OCI-LY7 (cell line): ENCODE results near the gene HYCC1. TPM values are rescaled to one million over a fixed set of nuclear protein-coding genes. Genes with fewer than 3 reads are reported as not detected.
A peak's percentile ranks its signal among the peaks of the same experiment; 100 is the strongest.

Experiments
- BruUV-seq: library from RNA; stranded (reverse); fragments of 400-500 nt; replicated peaks from 2 replicates; lab custom pipeline; 2021; lab: Mats Ljungman, UMichigan
- CTCF ChIA-PET: fragments of 300-600 bp; sonication (Branson Sonifier 250); formaldehyde crosslinking; loops from one replicate; lab custom pipeline; 2022; ENCODE audit warnings: antibody characterized with exemption; ENCODE audit not compliant: unreplicated experiment; lab: Charles Lee
- POLR2A ChIA-PET: fragments of 300-600 bp; sonication (Branson Sonifier 250); formaldehyde crosslinking; loops from one replicate; lab custom pipeline; 2022; ENCODE audit warnings: antibody characterized with exemption; lab: Charles Lee
- DNase-seq: peaks from one replicate; pipeline ENCODE4 v3.0.0-alpha.2; 2015; ENCODE audit warnings: low spot score
- H2AFZ ChIP-seq: fragments of 200-600 bp; sonication (generic), shearing (Covaris generic); 2 replicates; pipeline ENCODE4 v1.6.1; 2014; ENCODE audit warnings: mild to moderate bottlenecking, antibody characterized with exemption, low read length, moderate library complexity
- H3K27ac ChIP-seq: fragments of 200-600 bp; sonication (generic); 2 replicates; pipeline ENCODE4 v1.5.1; 2014; ENCODE audit warnings: mixed run types, low read depth, mild to moderate bottlenecking, moderate library complexity, low read length, inconsistent platforms; ENCODE audit not compliant: poor library complexity, severe bottlenecking
- H3K36me3 ChIP-seq: fragments of 200-600 bp; sonication (generic); 2 replicates; pipeline ENCODE4 v1.6.1; 2014; ENCODE audit warnings: mild to moderate bottlenecking, antibody characterized with exemption, low read length, moderate library complexity, mixed read lengths; ENCODE audit not compliant: insufficient read depth
- H3K4me1 ChIP-seq: fragments of 200-600 bp; sonication (generic); 2 replicates; pipeline ENCODE4 v1.5.1; 2014; ENCODE audit warnings: mild to moderate bottlenecking, low read length; ENCODE audit not compliant: insufficient read depth, poor library complexity, severe bottlenecking
- H3K4me2 ChIP-seq: fragments of 200-600 bp; sonication (generic); 2 replicates; pipeline ENCODE4 v1.6.1; 2014; ENCODE audit warnings: mild to moderate bottlenecking, low read length
- H3K4me3 ChIP-seq: fragments of 200-600 bp; sonication (generic); 2 replicates; pipeline ENCODE4 v1.5.1; 2014; ENCODE audit warnings: mild to moderate bottlenecking, low read depth, low read length; ENCODE audit not compliant: poor library complexity, severe bottlenecking
- H3K79me2 ChIP-seq: fragments of 200-600 bp; sonication (generic); 2 replicates; pipeline ENCODE4 v1.6.1; 2016; ENCODE audit warnings: low read depth, mild to moderate bottlenecking, low read length, moderate library complexity, mixed read lengths; ENCODE audit not compliant: insufficient read depth
- H3K9me2 ChIP-seq: fragments of 200-600 bp; sonication (generic); 2 replicates; pipeline ENCODE4 v1.6.1; 2016; ENCODE audit warnings: mild to moderate bottlenecking, low read length, mixed read lengths; ENCODE audit not compliant: insufficient read depth
- H3K9me3 ChIP-seq: fragments of 200-600 bp; sonication (generic); 2 replicates; pipeline ENCODE4 v1.6.1; 2014; ENCODE audit warnings: mild to moderate bottlenecking, mixed run types, low read length, mixed read lengths
- H4K20me1 ChIP-seq: fragments of 200-600 bp; sonication (generic); 2 replicates; pipeline ENCODE4 v1.6.1; 2014; ENCODE audit warnings: mild to moderate bottlenecking, antibody characterized with exemption, low read length, moderate library complexity, mixed read lengths; ENCODE audit not compliant: insufficient read depth
- CTCF ChIP-seq: fragments of 200-600 bp; sonication (generic); conservative IDR thresholded peaks from 2 replicates; pipeline ENCODE4 v1.5.1; 2014; ENCODE audit warnings: mild to moderate bottlenecking, antibody characterized with exemption, low read length, moderate library complexity, mixed read lengths
- EZH2phosphoT487 ChIP-seq: fragments of 200-600 bp; sonication (generic); IDR thresholded peaks from 2 replicates; pipeline ENCODE4 v1.6.1; 2018; ENCODE audit warnings: low read depth, borderline replicate concordance, mild to moderate bottlenecking, mixed run types, antibody characterized with exemption, low read length, moderate library complexity, mixed read lengths
- intact Hi-C: fragments of 100-400 bp; cut with micrococcal nuclease; formaldehyde crosslinking; loops from one replicate; pipeline ENCODE4 v1.10.0; 2022; ENCODE audit not compliant: unreplicated experiment
- total RNA-seq, 2 experiments: library from RNA; depleted of rRNA in 1 of 2; stranded (reverse); fragments of >200 nt in 1 of 2; shearing (Covaris generic) in 1 of 2; gene quantifications; 2 replicates each; pipeline ENCODE4 v1.2.3, GENCODE V29; 2014 to 2022

The HYCC1 gene
- total RNA-seq, 2 experiments from 2014 or later, result 43.3 to 157 TPM

GRCh38 chr7:23022851-23023250 lies 8.9 kb upstream of the HYCC1 start:
- Histone ChIP-seq H4K20me1 (no peaks in the 10 kb centered on the region), H3K27ac (no peak overlapping the region), H3K4me3 (no peak overlapping the region), H3K79me2 (no peaks in the 10 kb centered on the region), H3K4me2 (no peak overlapping the region), H2AFZ (peak overlapping the region; percentile 29; the same call in 1 of the 2 replicates), H3K9me3 (0 out of 2 replicates have a peak, but pooled peaks cover 4% of the 10 kb centered on the region), H3K9me2 (no peaks in the 10 kb centered on the region), H3K36me3 (no peaks in the 10 kb centered on the region), H3K4me1 (peaks cover 27% of the 10 kb centered on the region)
- intact Hi-C loops, result no loop called here
- no peak for DNase-seq
- ChIA-PET POLR2A (interaction anchor here (0.6 to 1.6 kb wide), 2 partner anchors 33 to 567 kb away, joined by 3 to 4 read pairs; no protein-coding TSS in a partner anchor), CTCF (no interaction called here)
- no peak for TF ChIP-seq EZH2phosphoT487
- no peak for TF ChIP-seq CTCF
- no TSS peak for BruUV-seq

GRCh38 chr7:23022258-23022769 lies 8.4 kb upstream of the HYCC1 start:
- Histone ChIP-seq H3K9me3 (0 out of 2 replicates have a peak, but pooled peaks cover 4% of the 10 kb centered on the region), H3K4me1 (peaks cover 33% of the 10 kb centered on the region), H3K4me3 (no peak overlapping the region), H3K9me2 (no peaks in the 10 kb centered on the region), H3K36me3 (no peaks in the 10 kb centered on the region), H4K20me1 (no peaks in the 10 kb centered on the region), H3K79me2 (no peaks in the 10 kb centered on the region), H2AFZ (peak overlapping the region; percentile 29; the same call in 1 of the 2 replicates), H3K4me2 (no peak overlapping the region), H3K27ac (no peak overlapping the region)
- ChIA-PET CTCF (no interaction called here), POLR2A (interaction anchor here (0.6 to 1.6 kb wide), 2 partner anchors 33 to 566 kb away, joined by 3 to 4 read pairs; no protein-coding TSS in a partner anchor)
- no TSS peak for BruUV-seq
- intact Hi-C loops, result no loop called here
- no peak for TF ChIP-seq EZH2phosphoT487
- TF ChIP-seq CTCF, result no peak
- no peak for DNase-seq

- CTCF ChIA-PET, result interaction anchor here (0.6 kb wide), 1 partner anchor 1595 kb away, joined by 5 read pairs; no protein-coding TSS in a partner anchor
- no peak for TF ChIP-seq CTCF
- TF ChIP-seq EZH2phosphoT487, result no peak
- H4K20me1 ChIP-seq, result no peaks in the 10 kb centered on the region
- H2AFZ ChIP-seq, result no peak overlapping the region; the same call in 1 of the 2 replicates
- H3K27ac ChIP-seq, result no peak overlapping the region
- no TSS peak for BruUV-seq
- H3K4me3 ChIP-seq, result no peak overlapping the region
- peaks cover 40% of the 10 kb centered on the region for H3K4me1 ChIP-seq
- DNase-seq, result no peak
- H3K36me3 ChIP-seq, result no peaks in the 10 kb centered on the region
- no peak overlapping the region for H3K4me2 ChIP-seq
- POLR2A ChIA-PET, result interaction anchor here (1.6 kb wide), 1 partner anchor 34 kb away, joined by 4 read pairs; no protein-coding TSS in a partner anchor
- H3K9me3 ChIP-seq, result 0 out of 2 replicates have a peak, but pooled peaks cover 4% of the 10 kb centered on the region
- no peaks in the 10 kb centered on the region for H3K9me2 ChIP-seq
- H3K79me2 ChIP-seq, result no peaks in the 10 kb centered on the region
- intact Hi-C loops, result no loop called here
Observed at GRCh38 chr7:23021596-23021995, 7.7 kb upstream of the HYCC1 start.
